ENCODE results near the gene EEFSEC. TPM values are rescaled to one million over a fixed set of nuclear protein-coding genes. Genes with fewer than 3 reads are reported as not detected.

EEFSEC gene
- total RNA-seq, 1 experiment from 2014 or later: 9.6 TPM

- ChIA-PET CTCF (no interaction called here), POLR2A (ENCODE audit: unreplicated experiment) (no interaction called here)
- Histone ChIP-seq H3K9me3 (ENCODE audit: low read length) (no peaks in the 10 kb centered on the region), H3K9ac (ENCODE audit: low read length) (no peak overlapping the region), H3K36me3 (ENCODE audit: low read depth, low read length) (no peaks in the 10 kb centered on the region; the same call in 1 of the 2 replicates), H3K27me3 (ENCODE audit: low read length) (no peaks in the 10 kb centered on the region), H3K4me1 (ENCODE audit: insufficient read depth, low read length) (no peaks in the 10 kb centered on the region), H3K4me3 (ENCODE audit: low read length) (no peak overlapping the region), H2AFZ (ENCODE audit: low read length) (no peak overlapping the region), H3F3A (ENCODE audit: low read length, unreplicated experiment) (no peaks in the 10 kb centered on the region), H4K20me1 (ENCODE audit: low read length) (no peaks in the 10 kb centered on the region), H3K27ac (ENCODE audit: low read length) (no peak overlapping the region), H3K79me2 (ENCODE audit: low read length) (no peaks in the 10 kb centered on the region), H3K4me2 (ENCODE audit: low read length) (no peak overlapping the region), H3K9me2 (replicated peaks; ENCODE audit: low read length) (no peaks in the 10 kb centered on the region)
- ATAC-seq (no peak), DNase-seq (no peak)
- BruUV-seq (replicated peaks): no TSS peak
- intact Hi-C loops (cut with micrococcal nuclease): no loop called here
- no peak for TF ChIP-seq EZH2phosphoT487 (IDR thresholded peaks at IDR 0.05; ENCODE audit: borderline replicate concordance, low read length)
- no peak for TF ChIP-seq CTCF (conservative IDR thresholded peaks at IDR 0.05; ENCODE audit: low read depth, low read length)
- no peak for TF ChIP-seq EZH2 (IDR thresholded peaks at IDR 0.05; ENCODE audit: low read length, unreplicated experiment)
Observed at GRCh38 chr3:128263118-128263517, 109.8 kb downstream of the EEFSEC start.

DNA sequence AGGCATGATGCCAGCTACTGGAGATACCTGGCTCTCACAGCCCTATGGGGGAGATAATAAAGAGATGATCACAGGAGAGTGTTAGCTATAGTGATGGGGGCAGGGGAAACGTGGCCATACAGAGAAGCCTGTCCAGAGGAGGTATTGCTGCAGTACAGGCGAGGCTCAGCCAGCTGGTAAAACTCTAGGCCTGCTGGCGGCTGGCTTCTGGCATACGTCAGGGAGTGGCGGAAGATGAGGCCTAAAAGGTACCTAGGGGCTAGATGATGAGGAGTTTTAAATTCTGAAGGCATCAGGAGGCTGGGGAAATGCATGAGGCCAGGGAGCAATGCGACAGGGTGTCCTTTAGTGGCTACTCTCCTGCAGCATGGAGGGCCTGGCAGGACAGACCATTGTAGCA lies 110.7 kb downstream of the EEFSEC start:
- no peak overlapping the region for H3K9ac ChIP-seq (ENCODE audit: low read length)
- intact Hi-C loops (cut with micrococcal nuclease): no loop called here
- no peaks in the 10 kb centered on the region; the same call in 1 of the 2 replicates for H3K36me3 ChIP-seq (ENCODE audit: low read depth, low read length)
- no TSS peak for BruUV-seq (replicated peaks)
- no peak overlapping the region for H2AFZ ChIP-seq (ENCODE audit: low read length)
- H3K9me3 ChIP-seq (ENCODE audit: low read length): no peaks in the 10 kb centered on the region
- no peak overlapping the region for H3K4me2 ChIP-seq (ENCODE audit: low read length)
- ATAC-seq: no peak
- no peak overlapping the region for H3K27ac ChIP-seq (ENCODE audit: low read length)
- H3F3A ChIP-seq (ENCODE audit: low read length, unreplicated experiment): no peaks in the 10 kb centered on the region
- ChIA-PET POLR2A (ENCODE audit: unreplicated experiment) (no interaction called here), CTCF (no interaction called here)
- H3K4me3 ChIP-seq (ENCODE audit: low read length): no peak overlapping the region
- no peak for TF ChIP-seq EZH2 (IDR thresholded peaks at IDR 0.05; ENCODE audit: low read length, unreplicated experiment)
- TF ChIP-seq CTCF (conservative IDR thresholded peaks at IDR 0.05; ENCODE audit: low read depth, low read length): no peak
- TF ChIP-seq EZH2phosphoT487 (IDR thresholded peaks at IDR 0.05; ENCODE audit: borderline replicate concordance, low read length): no peak
- no peaks in the 10 kb centered on the region for H3K4me1 ChIP-seq (ENCODE audit: insufficient read depth, low read length)
- no peaks in the 10 kb centered on the region for H3K79me2 ChIP-seq (ENCODE audit: low read length)
- no peak for DNase-seq
- H3K9me2 ChIP-seq (replicated peaks; ENCODE audit: low read length): no peaks in the 10 kb centered on the region
- no peaks in the 10 kb centered on the region for H3K27me3 ChIP-seq (ENCODE audit: low read length)
- no peaks in the 10 kb centered on the region for H4K20me1 ChIP-seq (ENCODE audit: low read length)

GRCh38 chr3:128266453-128266852 lies 113.2 kb downstream of the EEFSEC start:
- BruUV-seq (replicated peaks): no TSS peak

More at GRCh38 chr3:128266453-128266852, 113.2 kb downstream of the EEFSEC start:
- H3K27me3 ChIP-seq (ENCODE audit: low read length): no peaks in the 10 kb centered on the region
- POLR2A ChIA-PET (ENCODE audit: unreplicated experiment): no interaction called here
- no peaks in the 10 kb centered on the region for H3K4me1 ChIP-seq (ENCODE audit: insufficient read depth, low read length)
- DNase-seq (no peak), ATAC-seq (no peak)
- no peaks in the 10 kb centered on the region for H4K20me1 ChIP-seq (ENCODE audit: low read length)
- no peak overlapping the region for H3K9ac ChIP-seq (ENCODE audit: low read length)
- no peaks in the 10 kb centered on the region for H3K36me3 ChIP-seq (ENCODE audit: low read depth, low read length)
- no peak overlapping the region for H3K4me2 ChIP-seq (ENCODE audit: low read length)
- H2AFZ ChIP-seq (ENCODE audit: low read length): no peak overlapping the region
- H3K79me2 ChIP-seq (ENCODE audit: low read length): no peaks in the 10 kb centered on the region
- intact Hi-C loops (cut with micrococcal nuclease): no loop called here
- H3K9me2 ChIP-seq (replicated peaks; ENCODE audit: low read length): no peaks in the 10 kb centered on the region
- no peak for TF ChIP-seq EZH2 (IDR thresholded peaks at IDR 0.05; ENCODE audit: low read length, unreplicated experiment)
- TF ChIP-seq CTCF (conservative IDR thresholded peaks at IDR 0.05; ENCODE audit: low read depth, low read length): no peak
- no peak for TF ChIP-seq EZH2phosphoT487 (IDR thresholded peaks at IDR 0.05; ENCODE audit: borderline replicate concordance, low read length)
- H3F3A ChIP-seq (ENCODE audit: low read length, unreplicated experiment): no peaks in the 10 kb centered on the region
- no peaks in the 10 kb centered on the region for H3K9me3 ChIP-seq (ENCODE audit: low read length)
- H3K27ac ChIP-seq (ENCODE audit: low read length): no peak overlapping the region
- no peak overlapping the region for H3K4me3 ChIP-seq (ENCODE audit: low read length)
- CTCF ChIA-PET: no interaction called here

All from PC-3 (cell line).